ENCODE data around the gene TMCC1.

GRCh38 chr3:129794311-129795185, 99.0 kb downstream of the TMCC1 start:
- peak in 2 of 6 experiments; percentile 12 to 29 for TF ChIP-seq CTCF (IDR thresholded peaks at IDR 0.05)
- peak in 1 of 2 donors; percentile 73 for TF ChIP-seq POLR2A (IDR thresholded peaks at IDR 0.05)

Data from thyroid gland (tissue), 4 donors.